C1 segment of cervical spinal cord (tissue), 14 donors: ENCODE results near the gene INSYN2B.
"Not testable (repeated sequence)": the region's sequence is repeated elsewhere in the genome, so short reads cannot be mapped to it uniquely, and the experiment has no call there.

Experiments used
- DNase-seq, 14 donors: peaks; one replicate each; lab custom pipeline; 2025; lab: John Stamatoyannopoulos, UW

Gene INSYN2B

GRCh38 chr5:169973056-169973455, 7.2 kb downstream of the INSYN2B start:
- DNase-seq, result no peak

- no peak for DNase-seq
Observed at GRCh38 chr5:169971780-169972179, 8.5 kb downstream of the INSYN2B start.

GRCh38 chr5:169970911-169971765, 9.2 kb downstream of the INSYN2B start:
- no peak for DNase-seq

GRCh38 chr5:169970339-169970738, 10.0 kb downstream of the INSYN2B start:
- DNase-seq, result no peak

- DNase-seq, result no peak
Observed at GRCh38 chr5:169964246-169964645, 16.0 kb downstream of the INSYN2B start.

- DNase-seq, result no peak
Observed at GRCh38 chr5:169960659-169961058, 19.6 kb downstream of the INSYN2B start.

- DNase-seq, result no peak
Observed at GRCh38 chr5:169958278-169958677, 22.0 kb downstream of the INSYN2B start.

GRCh38 chr5:169956756-169957155, 23.5 kb downstream of the INSYN2B start:
- DNase-seq, result no peak

GRCh38 chr5:169956126-169956525, 24.2 kb downstream of the INSYN2B start:
- DNase-seq, result no peak

- DNase-seq, result no peak
Observed at GRCh38 chr5:169954786-169955185, 25.5 kb downstream of the INSYN2B start.

- not testable (repeated sequence) for DNase-seq
Observed at GRCh38 chr5:169953196-169953595, 27.1 kb downstream of the INSYN2B start.

GRCh38 chr5:169950333-169950732, 30.0 kb downstream of the INSYN2B start:
- no peak for DNase-seq

GRCh38 chr5:169946743-169947295, 33.5 kb downstream of the INSYN2B start:
- DNase-seq, result no peak

GRCh38 chr5:169945831-169946261, 34.4 kb downstream of the INSYN2B start:
- peak in 13 of 14 donors; percentile 11 to 82 (median 58) for DNase-seq

- DNase-seq, result no peak
Observed at GRCh38 chr5:169944922-169945680, 35.2 kb downstream of the INSYN2B start.

- no peak for DNase-seq
Observed at GRCh38 chr5:169944115-169944514, 36.2 kb downstream of the INSYN2B start.

GRCh38 chr5:169943026-169943425, 37.3 kb downstream of the INSYN2B start:
- DNase-seq, result no peak

GRCh38 chr5:169942181-169942580, 38.1 kb downstream of the INSYN2B start:
- DNase-seq, result no peak

GRCh38 chr5:169941542-169941941, 38.8 kb downstream of the INSYN2B start:
- no peak for DNase-seq

GRCh38 chr5:169939731-169940130, 40.6 kb downstream of the INSYN2B start:
- no peak for DNase-seq

GRCh38 chr5:169938439-169938838, 41.9 kb downstream of the INSYN2B start:
- DNase-seq, result no peak

- no peak for DNase-seq
Observed at GRCh38 chr5:169935762-169936161, 44.5 kb downstream of the INSYN2B start.
